GM13976 (cell line): Measurements from ENCODE around the gene MND1.

Experiments
- DNase-seq: peaks from one replicate; pipeline ENCODE4 v3.0.0; 2012; ENCODE audit warnings: low spot score
- in situ Hi-C: fragments of 300-500 bp; cut with MboI; formaldehyde crosslinking; loops from one replicate; pipeline ENCODE4 v1.12.0; 2022; ENCODE audit warnings: low sequenced_read_pairs, mixed read lengths, inconsistent platforms; ENCODE audit not compliant: unreplicated experiment
- TF ChIP-seq, protein P1 (sequence below): IDR thresholded peaks from 2 replicates; pipeline ENCODE4 v1.5.1; 2012; ENCODE audit warnings: borderline replicate concordance, mild to moderate bottlenecking; ENCODE audit not compliant: insufficient read depth; ENCODE audit errors: extremely low read depth, missing control alignments, control extremely low read depth

Gene MND1

DNA sequence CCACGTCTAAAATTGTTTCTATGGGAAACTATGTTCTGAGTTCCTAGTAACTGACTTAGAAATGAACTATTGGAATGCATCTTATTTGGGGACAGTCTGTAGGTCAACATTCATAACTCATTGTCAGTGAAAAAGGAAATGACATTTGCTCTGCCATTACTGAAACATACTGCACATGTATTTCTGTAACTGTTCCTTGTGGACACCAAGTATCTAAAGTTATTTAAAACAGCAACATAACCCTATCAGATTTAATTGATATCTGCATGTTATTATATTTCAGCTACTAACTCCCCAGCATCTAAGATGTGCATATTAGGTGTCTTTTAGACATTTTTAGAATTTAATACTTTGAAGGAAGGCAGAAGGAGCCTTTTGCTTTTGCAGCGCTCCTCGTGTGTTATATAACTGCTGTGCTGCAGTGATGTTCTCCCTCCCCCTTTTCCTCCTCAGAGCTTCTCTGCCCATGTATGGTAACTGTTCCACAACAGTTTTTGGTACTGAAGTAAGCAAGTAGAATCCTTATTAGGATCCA is 84.5 kb downstream of the MND1 start:
- TF ChIP-seq, protein P1, sequence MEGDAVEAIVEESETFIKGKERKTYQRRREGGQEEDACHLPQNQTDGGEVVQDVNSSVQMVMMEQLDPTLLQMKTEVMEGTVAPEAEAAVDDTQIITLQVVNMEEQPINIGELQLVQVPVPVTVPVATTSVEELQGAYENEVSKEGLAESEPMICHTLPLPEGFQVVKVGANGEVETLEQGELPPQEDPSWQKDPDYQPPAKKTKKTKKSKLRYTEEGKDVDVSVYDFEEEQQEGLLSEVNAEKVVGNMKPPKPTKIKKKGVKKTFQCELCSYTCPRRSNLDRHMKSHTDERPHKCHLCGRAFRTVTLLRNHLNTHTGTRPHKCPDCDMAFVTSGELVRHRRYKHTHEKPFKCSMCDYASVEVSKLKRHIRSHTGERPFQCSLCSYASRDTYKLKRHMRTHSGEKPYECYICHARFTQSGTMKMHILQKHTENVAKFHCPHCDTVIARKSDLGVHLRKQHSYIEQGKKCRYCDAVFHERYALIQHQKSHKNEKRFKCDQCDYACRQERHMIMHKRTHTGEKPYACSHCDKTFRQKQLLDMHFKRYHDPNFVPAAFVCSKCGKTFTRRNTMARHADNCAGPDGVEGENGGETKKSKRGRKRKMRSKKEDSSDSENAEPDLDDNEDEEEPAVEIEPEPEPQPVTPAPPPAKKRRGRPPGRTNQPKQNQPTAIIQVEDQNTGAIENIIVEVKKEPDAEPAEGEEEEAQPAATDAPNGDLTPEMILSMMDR = no peak
- in situ Hi-C loops = no loop called here
- no peak for DNase-seq

DNA sequence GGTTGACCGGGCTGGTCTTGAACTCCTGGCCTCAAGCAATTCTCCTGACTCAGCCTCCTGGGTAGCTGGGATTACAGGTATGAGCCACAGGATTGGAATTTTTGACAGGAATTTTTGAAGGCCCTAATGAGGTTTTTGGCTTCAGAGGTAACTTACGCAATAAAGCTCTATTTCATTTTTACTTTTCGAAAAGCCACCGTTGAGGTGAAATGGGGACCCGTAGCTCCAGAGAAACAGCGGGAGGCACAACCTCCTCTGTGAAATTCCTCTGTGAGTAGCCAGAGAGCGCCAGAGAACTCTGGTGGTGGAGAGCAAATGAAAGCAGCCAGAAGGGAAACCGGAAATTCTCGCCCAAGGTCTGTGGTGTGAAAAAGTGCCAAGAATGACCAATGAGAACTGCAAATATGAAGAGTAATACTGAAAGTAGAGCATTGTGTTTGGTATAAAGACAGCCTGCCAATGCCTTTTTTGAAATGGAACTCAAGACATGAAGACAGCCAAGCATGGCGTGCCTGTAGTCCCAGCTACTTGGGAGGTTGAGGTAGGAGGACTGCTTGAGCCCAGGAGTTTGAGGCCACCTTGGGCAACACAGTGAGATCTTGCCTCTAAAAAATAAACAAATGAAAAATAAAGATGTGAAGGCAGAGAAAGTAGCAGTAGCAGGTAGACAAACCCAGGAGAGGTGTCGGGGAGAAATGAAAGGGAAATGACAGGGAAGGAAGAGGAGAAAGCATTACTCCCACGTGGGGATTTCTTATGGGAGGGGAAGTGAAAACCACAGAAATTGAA is 88.7 kb downstream of the MND1 start:
- in situ Hi-C loops = loop anchor here (10.0 kb wide), 1 partner anchor 92 kb away; no protein-coding TSS in a partner anchor
- TF ChIP-seq, protein P1 = peak; percentile 86
- peak; percentile 76 for DNase-seq

DNA sequence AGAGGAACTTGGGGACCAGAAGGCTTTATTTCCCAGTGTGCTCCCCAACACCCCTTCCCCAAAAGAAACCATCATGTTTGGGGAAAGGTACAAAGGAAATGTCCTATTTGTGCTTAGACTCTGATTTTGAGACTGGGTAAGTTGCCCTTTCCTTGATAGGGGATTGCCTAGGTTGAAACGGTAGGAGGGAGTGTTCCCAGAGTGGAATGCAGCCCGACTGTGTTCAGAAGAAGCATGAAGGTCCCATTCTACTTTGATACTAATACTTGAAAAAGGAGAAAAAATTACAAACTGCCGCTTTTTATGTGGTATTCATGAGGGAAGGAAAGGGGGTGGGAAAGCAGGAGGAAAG is 89.2 kb downstream of the MND1 start:
- TF ChIP-seq, protein P1 = no peak
- no peak for DNase-seq
- in situ Hi-C loops = loop anchor here (10.0 kb wide), 1 partner anchor 91 kb away; no protein-coding TSS in a partner anchor

DNA sequence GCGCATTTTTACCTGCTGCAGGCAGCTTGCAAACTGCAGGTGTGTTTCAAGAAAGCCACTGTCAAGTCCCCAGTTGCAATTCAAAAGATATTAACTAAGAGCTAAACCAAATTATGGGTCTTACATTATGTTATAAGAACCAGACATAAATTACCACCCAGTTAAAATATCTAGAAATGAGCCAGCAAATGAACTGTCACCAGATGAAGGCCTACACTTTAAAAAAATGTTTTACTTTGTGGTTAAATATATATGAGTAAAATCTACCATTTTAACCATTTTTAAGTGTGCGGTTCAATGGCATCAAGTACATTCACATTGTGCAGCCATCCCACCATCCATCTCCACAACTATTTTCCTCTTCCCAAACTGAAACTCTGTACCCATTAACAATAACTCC is 89.7 kb downstream of the MND1 start:
- in situ Hi-C loops = loop anchor here (10.0 kb wide), 1 partner anchor 91 kb away; no protein-coding TSS in a partner anchor
- TF ChIP-seq, protein P1 = no peak
- no peak for DNase-seq

DNA sequence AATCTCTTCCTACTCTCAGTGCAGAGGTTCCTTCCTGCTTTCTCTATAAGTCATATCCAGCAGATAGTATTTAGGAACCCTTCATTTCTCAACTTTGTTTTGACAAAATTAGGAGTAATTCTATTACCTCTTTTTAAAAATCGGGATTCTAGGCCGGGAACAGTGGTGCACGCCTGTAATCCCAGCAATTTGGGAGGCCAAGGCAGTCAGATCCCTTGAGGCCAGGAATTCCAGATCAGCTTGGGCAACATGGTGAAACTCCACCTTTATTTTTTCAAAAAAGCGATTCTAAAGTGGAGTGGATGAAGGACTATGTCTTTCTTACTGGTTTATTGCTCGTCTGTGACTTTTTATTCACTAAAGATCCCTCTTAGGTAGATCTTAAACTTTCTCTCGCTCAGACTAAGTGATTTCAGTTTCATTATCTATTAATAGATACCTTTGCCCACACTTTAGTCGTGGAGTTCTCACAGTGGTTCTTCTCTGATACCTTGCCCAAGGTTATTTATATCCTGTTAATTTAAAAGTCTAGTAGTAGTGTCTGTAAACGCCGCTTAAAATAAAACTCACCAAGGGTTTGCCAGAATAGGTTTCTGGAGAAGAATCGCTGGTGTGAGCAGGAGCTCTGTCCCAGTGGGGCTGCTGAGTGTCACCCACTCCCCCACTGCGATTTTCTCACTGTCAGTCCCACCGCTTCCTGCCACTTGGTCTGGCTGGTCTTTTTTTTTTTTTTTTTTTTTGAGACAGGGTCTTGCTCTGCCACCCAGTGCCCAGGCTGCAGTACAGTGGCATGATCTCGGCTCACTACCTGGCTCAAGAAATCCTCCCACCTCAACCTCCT is 94.6 kb downstream of the MND1 start:
- TF ChIP-seq, protein P1 = no peak
- DNase-seq = peak; percentile 51
- in situ Hi-C loops = loop anchor here (5.0 to 10.0 kb wide), 2 partner anchors 86 to 133 kb away; no protein-coding TSS in a partner anchor

DNA sequence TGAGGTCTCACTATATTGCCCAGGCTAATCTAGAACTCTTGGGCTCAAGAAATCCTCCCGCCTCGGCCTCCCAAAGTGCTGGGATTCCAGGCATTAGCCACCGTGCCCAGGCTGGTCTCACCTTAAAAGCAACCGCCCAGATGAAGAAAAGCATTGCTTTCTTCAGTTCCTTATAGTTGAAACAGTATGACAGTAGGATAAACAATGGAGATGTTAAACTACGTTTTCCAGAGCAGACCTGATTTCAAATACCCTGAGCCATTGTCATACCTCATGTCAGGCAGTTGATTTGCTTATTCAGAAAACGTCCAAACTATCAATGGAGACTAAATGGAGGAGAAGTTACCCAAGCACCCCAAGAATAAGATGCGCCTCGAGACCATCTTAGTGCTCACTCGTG is 95.3 kb downstream of the MND1 start:
- in situ Hi-C loops = loop anchor here (5.0 to 10.0 kb wide), 2 partner anchors 85 to 132 kb away; no protein-coding TSS in a partner anchor
- DNase-seq = no peak
- TF ChIP-seq, protein P1 = no peak
